ENCODE measurements around the gene SDCCAG8. TPM values are rescaled to one million over a fixed set of nuclear protein-coding genes. Genes with fewer than 3 reads are reported as not detected.

Gene SDCCAG8
- total RNA-seq, 1 donor from 2014 or later = 105 TPM

GRCh38 chr1:243482141-243483022 is 226.5 kb downstream of the SDCCAG8 start:
- peak; percentile 87 for DNase-seq (ENCODE audit: low spot score)

DNA sequence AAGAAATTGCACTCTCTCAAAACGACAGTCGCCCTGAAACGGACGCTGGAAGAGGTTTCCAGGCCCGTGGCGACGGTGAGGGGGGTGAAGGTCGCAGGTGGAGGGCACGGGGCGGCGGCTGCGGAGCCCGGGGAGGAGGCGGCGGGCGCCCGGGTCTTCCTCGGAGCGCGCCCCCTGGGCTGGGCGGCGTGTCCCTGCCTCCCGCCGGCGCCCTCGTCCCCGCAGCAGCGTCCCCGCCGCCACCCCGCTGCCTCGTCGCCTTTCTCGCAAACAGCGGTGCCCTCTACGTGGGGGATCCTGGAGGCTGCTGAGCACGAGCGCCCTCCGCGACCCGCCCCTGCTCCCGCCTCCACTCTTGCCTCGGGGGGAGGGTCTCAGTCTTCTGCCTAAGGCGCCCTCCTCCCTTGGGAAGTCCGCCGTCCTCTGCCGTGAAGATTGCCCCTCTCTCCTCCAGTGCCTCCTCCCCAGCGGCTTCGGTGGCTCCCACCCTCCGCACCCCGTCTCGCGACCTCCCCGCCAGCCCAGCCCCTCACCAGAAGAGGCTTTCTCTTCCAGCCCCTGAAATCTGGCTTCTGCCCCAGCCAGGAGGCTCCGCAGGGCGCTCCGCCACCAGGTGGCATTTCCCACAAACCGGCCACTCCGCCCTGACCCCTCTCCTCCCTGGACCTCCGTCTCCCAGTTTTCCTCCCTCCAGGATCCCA is 227.4 kb downstream of the SDCCAG8 start:
- DNase-seq (ENCODE audit: low spot score) = no peak

GRCh38 chr1:243483952-243484351 is 228.1 kb downstream of the SDCCAG8 start:
- DNase-seq (ENCODE audit: low spot score) = no peak

DNA sequence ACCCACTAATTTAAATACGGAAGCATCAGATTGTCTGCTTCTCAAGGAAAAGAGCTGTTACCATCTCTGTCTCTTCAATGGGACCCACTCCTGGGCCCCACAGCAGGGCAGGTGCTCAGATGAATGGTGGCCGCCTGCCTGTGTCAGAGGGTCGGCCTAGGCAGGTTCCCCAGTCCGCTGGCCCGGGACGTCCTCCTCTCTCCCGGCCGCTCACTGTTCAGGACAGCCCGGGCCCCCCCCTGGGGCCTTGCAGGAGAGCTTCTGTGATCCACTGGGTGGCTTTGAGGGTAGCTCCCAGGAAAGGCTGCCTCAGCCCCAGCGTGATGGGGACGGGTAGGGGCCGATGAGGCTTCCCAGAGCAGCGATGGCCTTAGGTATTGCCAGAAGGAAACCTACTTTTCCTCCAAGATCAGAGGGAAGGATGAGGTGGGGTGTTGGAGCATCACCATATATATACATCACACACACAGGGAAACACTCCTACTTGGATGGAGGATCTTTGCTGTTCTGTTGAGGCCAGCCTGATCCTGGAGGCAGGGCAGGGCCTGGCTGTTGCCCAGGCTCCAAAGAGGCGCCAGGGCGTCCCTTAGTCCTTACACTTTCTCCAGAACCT is 231.3 kb downstream of the SDCCAG8 start:
- DNase-seq (ENCODE audit: low spot score) = no peak

- DNase-seq (ENCODE audit: low spot score) = no peak
Observed at GRCh38 chr1:243487649-243488227, 231.9 kb downstream of the SDCCAG8 start.

DNA sequence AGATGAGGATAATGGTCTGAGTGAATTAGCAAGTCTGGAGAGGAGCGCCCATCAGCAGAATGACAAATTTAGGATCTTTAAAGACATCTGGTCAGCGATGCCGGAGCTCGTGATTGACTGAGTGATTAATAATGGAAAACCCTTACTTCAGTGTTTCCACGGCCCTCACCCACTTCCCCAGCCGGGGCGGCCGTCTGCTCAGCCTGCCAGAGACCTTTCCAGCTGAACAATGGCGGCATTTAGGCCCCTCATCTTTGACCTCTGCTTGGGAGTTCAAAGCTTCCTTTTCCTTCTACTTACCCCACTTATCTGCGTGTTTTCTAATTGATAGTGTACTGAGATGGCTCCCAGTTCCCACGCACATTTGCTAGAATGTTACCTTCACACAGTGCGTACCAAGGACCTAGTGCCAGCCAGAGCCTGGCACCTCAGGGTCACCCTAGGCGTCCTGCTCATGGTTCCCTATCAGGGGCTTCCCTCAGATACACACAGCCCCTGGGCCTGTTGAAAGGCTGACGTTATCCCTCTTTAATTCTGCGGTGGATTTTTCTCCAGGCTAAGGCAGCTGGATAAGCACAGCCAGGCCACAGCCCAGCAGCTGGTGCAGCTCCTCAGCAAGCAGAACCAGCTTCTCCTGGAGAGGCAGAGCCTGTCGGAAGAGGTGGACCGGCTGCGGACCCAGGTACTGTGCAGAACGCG is 232.8 kb downstream of the SDCCAG8 start:
- DNase-seq (ENCODE audit: low spot score) = peak; percentile 50

GRCh38 chr1:243489158-243489527 is 233.3 kb downstream of the SDCCAG8 start:
- no peak for DNase-seq (ENCODE audit: low spot score)

DNA sequence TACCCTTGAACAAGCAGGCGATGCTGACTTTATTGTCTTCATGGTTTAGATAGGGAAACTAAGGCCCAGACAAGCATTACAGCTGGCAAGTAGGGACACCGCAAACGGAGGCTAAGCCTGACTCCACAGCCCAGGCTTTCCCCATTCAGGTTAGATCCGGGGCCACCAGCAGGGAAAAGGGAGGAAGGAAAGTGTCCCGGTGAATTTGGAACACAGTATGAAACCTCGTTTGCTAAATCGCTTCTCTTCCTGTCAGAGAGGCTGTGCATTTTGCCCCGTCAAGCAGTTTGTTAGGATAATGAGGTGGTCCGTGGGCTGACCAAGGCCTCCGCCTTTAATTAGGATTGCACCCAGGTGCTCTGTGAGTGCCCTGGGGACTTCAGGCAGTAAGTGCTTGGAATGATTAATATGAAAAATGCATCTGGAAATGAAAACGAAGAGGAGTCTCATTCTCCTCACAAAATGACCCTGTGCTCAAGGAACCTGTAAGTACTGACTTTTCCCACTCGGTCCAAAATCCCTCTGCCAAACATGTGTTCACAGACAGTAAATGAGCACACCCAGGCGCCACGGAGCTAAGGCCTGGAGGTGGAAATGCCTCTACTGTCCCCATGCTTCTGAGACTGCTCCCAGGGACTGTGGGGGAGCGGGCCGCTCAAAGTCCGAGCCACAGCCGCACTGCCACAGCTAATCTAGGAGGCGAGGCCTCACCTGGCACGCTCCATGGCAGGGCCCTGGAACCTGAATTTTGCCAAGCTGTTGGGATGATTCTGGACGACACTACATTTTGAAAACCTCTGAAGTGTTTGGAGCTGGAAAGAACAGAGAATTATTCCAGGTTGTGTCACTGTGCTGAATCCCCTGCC is 234.1 kb downstream of the SDCCAG8 start:
- DNase-seq (ENCODE audit: low spot score) = no peak

DNA sequence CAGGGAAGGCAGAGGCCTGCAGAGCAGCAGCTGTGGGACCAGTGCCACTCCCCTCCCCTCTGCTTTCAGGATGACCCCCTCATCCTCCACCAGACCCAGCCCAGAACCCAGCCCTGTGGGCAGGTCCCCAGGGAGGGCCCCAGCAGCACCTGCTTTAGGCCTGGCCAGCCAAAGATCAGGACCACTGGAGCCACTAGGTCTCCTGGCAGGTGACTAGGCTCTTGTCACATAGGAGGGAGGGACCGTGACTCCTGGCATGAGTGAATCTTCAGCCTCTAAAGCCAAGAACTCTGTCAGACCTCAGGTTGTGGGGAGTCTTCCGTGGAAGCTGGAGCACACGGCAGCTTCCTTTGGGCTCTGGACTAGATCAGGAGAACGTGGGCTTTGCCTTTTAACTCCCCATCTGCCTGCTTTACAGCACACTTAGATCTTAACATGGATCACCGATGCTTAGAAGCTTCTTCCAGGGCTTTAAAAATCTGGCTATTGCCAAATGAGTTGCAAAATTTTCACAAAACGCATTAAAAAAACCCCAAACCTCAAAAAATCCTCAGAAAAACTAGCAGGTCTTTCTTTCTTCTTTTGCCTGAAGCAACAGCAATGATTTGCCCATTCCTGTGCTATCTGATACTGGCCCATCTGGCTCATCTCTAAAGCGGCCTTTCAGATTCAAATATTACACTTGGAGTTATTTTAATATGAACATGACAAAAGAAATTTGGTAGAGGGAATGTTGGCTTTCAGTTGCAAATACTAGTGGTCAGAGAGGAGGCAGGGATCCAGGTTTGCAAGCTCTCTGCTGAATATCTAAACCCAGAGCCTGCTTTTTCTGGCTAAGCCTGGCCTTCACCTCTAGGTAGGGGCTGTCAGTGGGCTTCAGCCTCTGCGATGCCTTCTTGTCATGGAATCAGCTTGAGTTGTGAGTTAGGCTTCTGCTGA is 235.2 kb downstream of the SDCCAG8 start:
- DNase-seq (ENCODE audit: low spot score) = peak; percentile 64

DNA sequence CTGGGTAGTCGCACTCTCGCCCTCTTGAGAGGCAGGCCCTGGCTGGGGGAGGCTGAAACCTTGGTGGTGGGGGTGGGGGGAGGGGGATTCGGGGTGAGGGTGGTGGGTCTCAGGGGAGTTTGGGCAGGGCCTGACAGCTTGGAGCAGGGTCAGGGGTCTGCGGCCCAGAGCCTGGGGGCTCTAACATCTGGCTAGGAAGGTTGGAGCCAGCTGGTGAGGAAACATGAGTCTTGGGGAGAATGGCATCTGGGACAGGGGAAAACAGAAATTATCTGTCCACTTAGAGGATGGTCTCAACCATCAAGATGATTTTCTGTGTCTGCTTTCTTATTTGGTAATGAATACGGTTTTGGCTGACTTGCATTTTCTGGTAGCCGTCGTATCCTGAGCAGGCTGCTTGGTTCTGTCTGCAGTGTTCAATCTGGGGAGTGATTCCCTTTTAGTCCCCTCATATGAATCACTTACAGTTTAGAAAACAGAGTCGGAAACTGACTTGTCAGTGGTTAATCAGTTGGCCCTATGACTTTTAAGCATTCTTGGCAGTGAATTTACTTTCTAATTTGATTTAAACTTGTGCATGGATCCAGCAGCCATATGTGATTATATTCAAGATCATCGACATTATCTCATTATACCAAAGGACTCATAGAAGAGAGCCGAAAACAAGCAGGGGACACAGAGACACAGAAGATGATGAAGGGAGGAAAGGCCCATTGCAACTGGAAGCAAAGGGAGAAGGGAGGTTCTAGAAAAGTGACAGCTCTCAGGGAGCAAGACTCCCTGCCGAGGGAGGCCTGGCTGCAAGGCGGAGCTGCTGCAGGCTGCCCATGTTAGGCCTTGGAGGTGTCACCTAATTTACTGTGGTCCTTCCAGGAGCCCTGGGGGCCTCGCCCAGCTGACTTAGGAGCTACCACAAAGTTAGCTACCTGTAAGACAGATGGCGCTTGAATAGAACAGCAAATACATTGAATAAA is 237.6 kb downstream of the SDCCAG8 start:
- no peak for DNase-seq (ENCODE audit: low spot score)

DNA sequence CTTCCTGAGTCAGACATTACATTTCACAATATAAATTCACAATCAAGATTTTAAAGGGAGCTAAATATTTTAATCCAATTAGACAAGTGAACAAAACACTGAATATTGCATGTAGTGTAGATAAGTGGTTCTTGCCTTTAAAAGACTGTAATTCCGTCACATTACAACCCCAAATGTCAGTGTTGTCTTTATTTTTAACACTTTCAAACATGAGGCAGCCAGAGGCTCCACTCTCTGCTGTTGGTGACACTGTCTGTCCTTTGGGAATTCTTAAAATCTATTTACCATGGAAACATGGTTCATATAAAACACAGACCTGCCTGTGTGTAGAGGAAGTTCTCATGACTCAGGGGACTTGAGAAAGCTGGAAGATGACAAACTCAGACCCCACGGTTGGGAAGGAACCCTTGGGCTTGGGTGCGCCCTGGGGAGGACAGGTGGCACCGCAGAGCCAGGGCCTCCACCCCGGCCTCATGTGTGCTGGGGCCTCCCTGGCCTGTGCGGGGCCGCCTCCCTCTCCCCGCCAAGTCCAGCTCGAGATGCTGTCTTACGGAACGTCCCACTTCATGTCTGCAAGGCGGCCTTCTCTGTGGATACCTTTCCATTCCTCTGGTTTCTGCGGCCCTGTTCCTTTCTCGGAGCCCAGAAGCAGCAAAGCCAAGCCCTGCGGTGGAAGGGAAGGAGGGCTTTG is 239.0 kb downstream of the SDCCAG8 start:
- no peak for DNase-seq (ENCODE audit: low spot score)

DNA sequence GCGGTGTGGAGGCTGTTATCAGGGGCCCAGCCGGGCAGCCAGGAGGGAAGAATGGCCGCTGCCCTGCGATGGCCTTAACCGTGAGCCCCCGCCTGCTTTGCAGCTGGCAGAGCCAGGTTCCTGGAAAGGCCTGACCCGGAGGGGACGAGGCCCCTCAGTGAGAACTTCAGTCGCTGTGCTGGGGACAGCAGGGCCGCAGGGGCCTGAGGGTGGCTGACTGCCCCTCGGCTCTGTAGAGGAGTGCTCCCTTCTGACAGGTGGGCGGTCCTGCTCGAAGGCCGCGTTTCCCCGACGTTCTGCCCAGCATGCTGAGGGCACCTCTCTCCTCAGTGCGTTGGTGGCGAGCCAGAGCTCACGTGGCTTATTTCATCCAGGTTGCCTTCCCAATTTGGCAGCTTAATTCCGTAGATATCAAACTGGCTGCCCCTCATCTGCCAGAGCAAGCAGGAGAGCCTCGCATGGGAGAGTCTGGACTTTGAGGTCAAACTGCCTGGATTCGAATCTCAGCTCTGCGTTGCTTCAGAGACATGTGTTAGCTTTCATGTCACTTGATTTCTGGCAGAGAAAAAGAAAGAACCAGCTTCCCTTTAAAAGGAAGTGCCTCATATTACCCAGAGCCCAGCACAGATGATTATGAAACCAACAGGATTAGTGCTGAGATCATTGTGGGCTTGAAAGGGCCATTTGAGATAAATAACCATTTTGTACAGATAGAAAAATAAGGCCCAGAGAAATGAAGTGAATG is 239.8 kb downstream of the SDCCAG8 start:
- peak; percentile 91 for DNase-seq (ENCODE audit: low spot score)

- DNase-seq (ENCODE audit: low spot score) = no peak
Observed at GRCh38 chr1:243496187-243496646, 240.4 kb downstream of the SDCCAG8 start.

- no peak for DNase-seq (ENCODE audit: low spot score)
Observed at GRCh38 chr1:243496806-243497205, 241.0 kb downstream of the SDCCAG8 start.

DNA sequence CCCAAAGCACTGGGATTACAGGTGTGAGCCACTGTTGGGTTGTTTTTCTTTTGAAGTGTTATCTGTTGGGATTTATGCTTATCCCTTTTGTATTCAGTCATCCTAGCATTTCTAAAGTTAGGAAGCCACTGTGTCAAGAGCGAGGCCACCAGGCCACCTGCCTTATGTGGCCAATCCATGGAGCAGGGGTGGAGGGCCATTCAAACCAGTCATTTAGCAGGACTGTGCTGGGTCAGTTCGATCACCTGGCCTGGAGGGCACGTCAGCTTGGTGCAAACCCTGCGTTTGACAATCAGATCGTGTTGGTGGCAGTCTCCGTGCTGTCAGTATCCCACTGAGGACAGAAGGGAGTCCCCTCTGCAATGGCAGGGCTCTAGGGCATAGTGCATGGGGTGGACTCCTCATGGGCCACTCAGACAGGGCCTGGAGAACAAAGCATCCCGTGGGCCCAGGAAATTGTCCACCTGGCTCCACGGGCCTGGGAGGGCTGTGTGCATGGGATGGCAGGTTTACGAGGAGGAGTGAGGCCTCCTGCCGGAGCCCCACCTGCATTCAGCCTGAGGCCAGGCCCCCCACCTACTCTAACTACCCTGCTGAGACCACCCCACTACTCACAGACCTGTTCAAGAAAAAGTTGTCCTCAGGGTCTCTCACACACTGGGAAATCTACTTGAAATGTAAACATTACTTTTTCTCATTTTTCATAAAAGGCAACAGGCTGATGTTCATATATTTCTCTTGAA is 242.3 kb downstream of the SDCCAG8 start:
- no peak for DNase-seq (ENCODE audit: low spot score)

GRCh38 chr1:243499248-243499647 is 243.4 kb downstream of the SDCCAG8 start:
- DNase-seq (ENCODE audit: low spot score) = no peak
